Measurements from ENCODE around the gene NRL.

The NRL gene

GRCh38 chr14:24098927-24099813 is 15.6 kb downstream of the NRL start:
- DNase-seq = no peak

- no peak for DNase-seq
Measured at GRCh38 chr14:24098229-24098926, 16.4 kb downstream of the NRL start.

GRCh38 chr14:24096545-24097181 is 18.1 kb downstream of the NRL start:
- no peak for DNase-seq

GRCh38 chr14:24095271-24096068 is 19.3 kb downstream of the NRL start:
- no peak for DNase-seq

- DNase-seq = no peak
Measured at GRCh38 chr14:24094841-24095270, 19.9 kb downstream of the NRL start.

GRCh38 chr14:24093901-24094840 is 20.6 kb downstream of the NRL start, which contains the start of gene PCK2:
Gene PCK2 (plus strand): TSS chr14:24094311. CDS start chr14:24094406, 95 bp downstream.
- DNase-seq = peak; percentile 68 to 89

- no peak for DNase-seq
Measured at GRCh38 chr14:24093207-24093900, 21.4 kb downstream of the NRL start.

GRCh38 chr14:24092505-24093206 is 22.1 kb downstream of the NRL start:
- no peak for DNase-seq

- no peak for DNase-seq
Measured at GRCh38 chr14:24092110-24092504, 22.6 kb downstream of the NRL start.

- no peak for DNase-seq
Measured at GRCh38 chr14:24089890-24090289, 24.9 kb downstream of the NRL start.

GRCh38 chr14:24088095-24088494 is 26.7 kb downstream of the NRL start:
- DNase-seq = no peak

GRCh38 chr14:24087004-24087403 is 27.7 kb downstream of the NRL start:
- no peak for DNase-seq

- no peak for DNase-seq
Measured at GRCh38 chr14:24086193-24086955, 28.4 kb downstream of the NRL start.

- no peak for DNase-seq
Measured at GRCh38 chr14:24085215-24085614, 29.5 kb downstream of the NRL start.

- no peak for DNase-seq
Measured at GRCh38 chr14:24084440-24084839, 30.3 kb downstream of the NRL start.

- no peak for DNase-seq
Measured at GRCh38 chr14:24083462-24083861, 31.3 kb downstream of the NRL start.

GRCh38 chr14:24082411-24083080 is 32.2 kb downstream of the NRL start:
- DNase-seq = no peak

- no peak for DNase-seq
Measured at GRCh38 chr14:24081739-24082211, 33.0 kb downstream of the NRL start.

Data from SW 1271 (cell line).